Activated gamma-delta T cell (primary cell): ENCODE data around the gene PLXDC1.
A peak's percentile ranks its signal among the peaks of the same experiment; 100 is the strongest.
"Not testable (repeated sequence)": the region's sequence is repeated elsewhere in the genome, so short reads cannot be mapped to it uniquely, and the experiment has no call there.

ENCODE experiments used
- DNase-seq: peaks from one replicate; lab custom pipeline; 2025; lab: John Stamatoyannopoulos, UW

The PLXDC1 gene

GRCh38 chr17:39155654-39156053, 4.2 kb upstream of the PLXDC1 start:
- DNase-seq = no peak

GRCh38 chr17:39153599-39154051, 2.2 kb upstream of the PLXDC1 start:
- DNase-seq = peak; percentile 67

- no peak for DNase-seq
These were observed 744 bp upstream of the PLXDC1 start for GRCh38 chr17:39151943-39152818.

GRCh38 chr17:39150795-39151149, 665 bp downstream of the PLXDC1 start:
- DNase-seq = no peak

- no peak for DNase-seq
These were observed 1.3 kb downstream of the PLXDC1 start for GRCh38 chr17:39150104-39150634.

GRCh38 chr17:39147221-39148185, 3.9 kb downstream of the PLXDC1 start:
- DNase-seq = no peak

GRCh38 chr17:39146273-39146672, 5.2 kb downstream of the PLXDC1 start:
- DNase-seq = no peak

- no peak for DNase-seq
These were observed 6.3 kb downstream of the PLXDC1 start for GRCh38 chr17:39145143-39145542.

- DNase-seq = no peak
These were observed 7.0 kb downstream of the PLXDC1 start for GRCh38 chr17:39144416-39144840.

- DNase-seq = no peak
These were observed 7.8 kb downstream of the PLXDC1 start for GRCh38 chr17:39143552-39144093.

GRCh38 chr17:39141915-39142664, 9.3 kb downstream of the PLXDC1 start:
- DNase-seq = no peak

- no peak for DNase-seq
These were observed 10.1 kb downstream of the PLXDC1 start for GRCh38 chr17:39141294-39141693.

GRCh38 chr17:39139561-39139960, 11.9 kb downstream of the PLXDC1 start:
- no peak for DNase-seq

- DNase-seq = no peak
These were observed 12.3 kb downstream of the PLXDC1 start for GRCh38 chr17:39139161-39139511.

- no peak for DNase-seq
These were observed 12.8 kb downstream of the PLXDC1 start for GRCh38 chr17:39138431-39139160.

- no peak for DNase-seq
These were observed 16.6 kb downstream of the PLXDC1 start for GRCh38 chr17:39134878-39135277.

- DNase-seq = no peak
These were observed 19.2 kb downstream of the PLXDC1 start for GRCh38 chr17:39132192-39132610.

GRCh38 chr17:39131616-39132015, 19.8 kb downstream of the PLXDC1 start:
- no peak for DNase-seq

GRCh38 chr17:39130205-39130604, 21.2 kb downstream of the PLXDC1 start:
- DNase-seq = no peak

GRCh38 chr17:39129544-39129943, 21.9 kb downstream of the PLXDC1 start:
- not testable (repeated sequence) for DNase-seq

GRCh38 chr17:39126436-39126835, 25.0 kb downstream of the PLXDC1 start:
- no peak for DNase-seq
